ENCODE measurements around the gene KNG1. TPM values are rescaled to one million over a fixed set of nuclear protein-coding genes. Genes with fewer than 3 reads are reported as not detected.
"Not testable (repeated sequence)": the region's sequence is repeated elsewhere in the genome, so short reads cannot be mapped to it uniquely, and the experiment has no call there.

Gene KNG1
- total RNA-seq, 2 donors from 2014 or later = not detected

DNA sequence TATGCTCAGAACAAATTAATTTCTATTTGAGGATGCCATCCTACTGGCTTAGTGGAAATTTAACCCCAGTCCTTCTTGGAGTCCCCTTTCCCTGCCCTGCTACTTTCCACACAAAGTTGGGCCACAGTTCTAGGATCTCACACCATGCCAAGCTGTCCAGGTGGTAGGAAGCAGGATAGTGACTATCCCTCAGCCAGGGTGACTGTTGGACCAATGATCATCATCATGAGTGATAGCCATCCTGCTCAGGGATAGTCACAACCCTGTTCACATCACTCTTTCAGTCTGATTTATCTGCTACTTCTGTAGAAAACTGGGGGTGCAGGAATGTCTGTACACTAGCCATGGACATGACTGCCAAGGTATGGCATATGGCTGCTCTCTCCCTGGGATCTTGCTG, 38.6 kb upstream of the KNG1 start:
- Histone ChIP-seq H3K4me3 (no peak overlapping the region), H3K4me1 (no peaks in the 10 kb centered on the region), H3K27me3 (no peaks in the 10 kb centered on the region), H3K9me3 (no peaks in the 10 kb centered on the region), H3K36me3 (replicated peaks in 1 of 2; ENCODE audit: insufficient read depth in 1 of 2, low read depth in 2 of 2) (no peaks in the 10 kb centered on the region), H3K27ac (no peak overlapping the region)
- intact Hi-C loops (cut with DNase I) = no loop called here
- no peak for DNase-seq
- no peak for ATAC-seq
- no peak for TF ChIP-seq POLR2A (IDR thresholded peaks at IDR 0.05)
- TF ChIP-seq, protein P1, sequence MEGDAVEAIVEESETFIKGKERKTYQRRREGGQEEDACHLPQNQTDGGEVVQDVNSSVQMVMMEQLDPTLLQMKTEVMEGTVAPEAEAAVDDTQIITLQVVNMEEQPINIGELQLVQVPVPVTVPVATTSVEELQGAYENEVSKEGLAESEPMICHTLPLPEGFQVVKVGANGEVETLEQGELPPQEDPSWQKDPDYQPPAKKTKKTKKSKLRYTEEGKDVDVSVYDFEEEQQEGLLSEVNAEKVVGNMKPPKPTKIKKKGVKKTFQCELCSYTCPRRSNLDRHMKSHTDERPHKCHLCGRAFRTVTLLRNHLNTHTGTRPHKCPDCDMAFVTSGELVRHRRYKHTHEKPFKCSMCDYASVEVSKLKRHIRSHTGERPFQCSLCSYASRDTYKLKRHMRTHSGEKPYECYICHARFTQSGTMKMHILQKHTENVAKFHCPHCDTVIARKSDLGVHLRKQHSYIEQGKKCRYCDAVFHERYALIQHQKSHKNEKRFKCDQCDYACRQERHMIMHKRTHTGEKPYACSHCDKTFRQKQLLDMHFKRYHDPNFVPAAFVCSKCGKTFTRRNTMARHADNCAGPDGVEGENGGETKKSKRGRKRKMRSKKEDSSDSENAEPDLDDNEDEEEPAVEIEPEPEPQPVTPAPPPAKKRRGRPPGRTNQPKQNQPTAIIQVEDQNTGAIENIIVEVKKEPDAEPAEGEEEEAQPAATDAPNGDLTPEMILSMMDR (IDR thresholded peaks at IDR 0.05) = no peak

DNA sequence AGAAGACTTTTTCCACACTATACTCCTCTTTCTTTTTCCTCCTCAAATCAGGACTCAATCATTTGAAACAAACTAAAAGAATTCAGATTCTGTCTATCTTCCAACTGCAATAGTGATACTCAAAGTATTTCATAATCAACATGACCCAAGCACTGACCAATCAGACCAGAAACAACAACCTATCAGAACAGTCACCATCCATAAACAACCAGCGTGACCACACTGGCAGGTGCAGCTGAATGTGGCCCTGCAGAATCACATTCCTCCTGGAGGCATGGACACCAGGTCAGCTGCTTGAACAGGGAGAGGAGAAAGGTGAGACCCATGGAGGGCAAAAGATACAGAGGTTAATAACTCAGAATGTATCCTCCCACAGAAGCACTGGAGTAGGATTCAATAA, 38.0 kb upstream of the KNG1 start:
- no peaks in the 10 kb centered on the region for H3K36me3 ChIP-seq (replicated peaks in 1 of 2; ENCODE audit: insufficient read depth in 1 of 2, low read depth in 2 of 2)
- ATAC-seq = no peak
- no peaks in the 10 kb centered on the region for H3K27me3 ChIP-seq
- TF ChIP-seq, protein P1 (IDR thresholded peaks at IDR 0.05) = no peak
- TF ChIP-seq POLR2A (IDR thresholded peaks at IDR 0.05) = no peak
- H3K27ac ChIP-seq = no peak overlapping the region
- no peaks in the 10 kb centered on the region for H3K9me3 ChIP-seq
- intact Hi-C loops (cut with DNase I) = no loop called here
- no peaks in the 10 kb centered on the region for H3K4me1 ChIP-seq
- H3K4me3 ChIP-seq = no peak overlapping the region
- 33 to 36% methylated on average over 1 of the region's 1 CpG for WGBS, 2 donors
- DNase-seq = no peak

DNA sequence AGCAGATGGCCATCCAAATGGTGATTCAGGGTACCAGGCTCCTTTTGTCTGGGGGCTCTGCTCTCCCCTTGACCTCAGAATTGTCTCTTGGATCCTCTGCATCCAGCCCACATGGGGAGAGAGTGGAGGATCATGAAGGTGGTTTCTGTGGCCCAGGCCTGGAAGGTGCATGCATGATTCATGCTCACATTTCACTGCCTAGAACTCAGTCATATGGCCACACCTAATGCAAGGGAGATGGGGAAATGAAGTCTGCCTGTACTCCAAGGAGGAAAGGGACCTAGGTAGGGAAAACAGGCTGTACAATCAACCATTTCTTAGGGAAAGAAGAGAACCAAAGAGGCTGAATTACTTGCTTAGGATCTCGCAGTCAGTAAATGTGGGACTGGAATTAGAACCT, 36.3 kb upstream of the KNG1 start:
- Histone ChIP-seq H3K27me3 (no peaks in the 10 kb centered on the region), H3K27ac (no peak overlapping the region), H3K9me3 (no peaks in the 10 kb centered on the region), H3K4me3 (no peak overlapping the region), H3K36me3 (replicated peaks in 1 of 2; ENCODE audit: insufficient read depth in 1 of 2, low read depth in 2 of 2) (no peaks in the 10 kb centered on the region), H3K4me1 (no peaks in the 10 kb centered on the region)
- WGBS, 2 donors = 42 to 80% methylated on average over 1 of the region's 1 CpG
- no peak for TF ChIP-seq POLR2A (IDR thresholded peaks at IDR 0.05)
- TF ChIP-seq, protein P1 (IDR thresholded peaks at IDR 0.05) = no peak
- ATAC-seq = no peak
- intact Hi-C loops (cut with DNase I) = no loop called here
- no peak for DNase-seq

DNA sequence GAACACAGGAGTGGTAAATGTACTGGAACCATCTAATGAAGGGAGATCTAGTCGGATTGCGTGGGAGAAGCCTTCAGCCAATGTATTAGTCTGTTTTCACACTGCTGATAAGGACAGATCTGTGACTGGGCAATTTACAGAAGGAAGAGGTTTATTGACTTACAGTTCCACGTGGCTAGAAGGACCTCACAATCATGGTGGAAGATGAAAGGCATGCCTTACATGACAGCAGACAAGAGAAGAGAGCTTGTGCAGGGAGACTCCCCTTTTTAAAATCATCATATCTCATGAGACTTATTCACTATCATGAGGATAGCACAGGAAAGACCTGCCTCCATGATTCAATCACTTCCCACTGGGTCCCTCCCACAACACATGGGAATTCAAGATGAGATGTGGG, 34.3 kb upstream of the KNG1 start:
- TF ChIP-seq POLR2A (IDR thresholded peaks at IDR 0.05) = no peak
- TF ChIP-seq, protein P1 (IDR thresholded peaks at IDR 0.05) = no peak
- 40 to 61% methylated on average over 3 of the region's 3 CpGs for WGBS, 2 donors
- no peak for DNase-seq
- no peak overlapping the region for H3K27ac ChIP-seq
- H3K36me3 ChIP-seq (replicated peaks in 1 of 2; ENCODE audit: insufficient read depth in 1 of 2, low read depth in 2 of 2) = no peaks in the 10 kb centered on the region
- H3K4me3 ChIP-seq = no peak overlapping the region
- no peak for ATAC-seq
- no peaks in the 10 kb centered on the region for H3K27me3 ChIP-seq
- H3K9me3 ChIP-seq = no peaks in the 10 kb centered on the region
- intact Hi-C loops (cut with DNase I) = no loop called here
- no peaks in the 10 kb centered on the region for H3K4me1 ChIP-seq

DNA sequence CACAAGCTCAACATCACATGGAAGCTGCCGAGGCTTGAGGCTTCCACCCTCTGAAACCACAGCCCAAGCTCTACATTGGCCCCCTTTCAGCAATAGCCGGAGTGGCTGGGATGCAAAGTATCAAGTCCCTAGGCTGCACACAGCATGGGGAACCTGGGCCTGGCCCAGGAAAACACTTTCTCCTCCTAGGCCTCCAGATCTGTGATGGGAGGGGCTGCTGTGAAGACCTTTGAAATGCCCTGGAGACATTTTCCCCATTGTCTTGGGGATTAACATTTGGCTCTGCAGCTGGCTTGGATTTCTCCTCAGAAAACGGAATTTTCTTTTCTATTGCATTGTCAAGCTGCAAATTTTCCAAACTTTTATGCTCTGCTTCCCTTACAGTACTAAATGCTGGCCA, 33.2 kb upstream of the KNG1 start:
- Histone ChIP-seq H3K4me3 (no peak overlapping the region), H3K9me3 (no peaks in the 10 kb centered on the region), H3K36me3 (replicated peaks in 1 of 2; ENCODE audit: insufficient read depth in 1 of 2, low read depth in 2 of 2) (no peaks in the 10 kb centered on the region), H3K4me1 (no peaks in the 10 kb centered on the region), H3K27ac (no peak overlapping the region), H3K27me3 (no peaks in the 10 kb centered on the region)
- ATAC-seq (no peak), DNase-seq (no peak)
- intact Hi-C loops (cut with DNase I) = no loop called here
- WGBS, 2 donors = 56 to 62% methylated on average over 3 of the region's 3 CpGs
- TF ChIP-seq, protein P1 (IDR thresholded peaks at IDR 0.05) = no peak
- no peak for TF ChIP-seq POLR2A (IDR thresholded peaks at IDR 0.05)

DNA sequence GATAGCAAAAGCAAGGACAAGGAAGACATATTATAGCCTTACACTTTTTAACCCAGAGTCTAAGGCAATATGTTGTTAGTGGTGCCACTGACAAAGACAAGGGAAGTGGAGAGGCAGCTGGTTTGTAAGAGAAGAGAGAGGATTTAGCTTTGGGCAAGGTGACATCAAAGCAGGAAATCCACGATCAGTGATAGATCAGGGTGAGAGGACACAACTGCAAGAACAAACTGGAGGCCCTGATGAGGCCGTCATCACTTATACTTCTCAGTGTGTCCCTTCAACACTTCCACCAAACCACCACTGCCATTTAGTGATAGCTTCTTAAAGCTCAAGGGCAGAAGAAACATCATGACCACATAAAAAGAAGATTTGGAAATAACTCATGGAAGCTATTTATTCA, 30.7 kb upstream of the KNG1 start:
- ATAC-seq; H3K4me3 ChIP-seq; H3K27me3 ChIP-seq; DNase-seq; H3K36me3 ChIP-seq (replicated peaks in 1 of 2; ENCODE audit: insufficient read depth in 1 of 2, low read depth in 2 of 2); H3K9me3 ChIP-seq; intact Hi-C loops (cut with DNase I); H3K27ac ChIP-seq; H3K4me1 ChIP-seq: not testable (repeated sequence)
- 66 to 86% methylated on average over 2 of the region's 2 CpGs for WGBS, 2 donors
